ENCODE results near the gene MRC1. TPM values are rescaled to one million over a fixed set of nuclear protein-coding genes. Genes with fewer than 3 reads are reported as not detected.

The MRC1 gene
- total RNA-seq, 1 experiment from 2014 or later, result 0.37 TPM

DNA sequence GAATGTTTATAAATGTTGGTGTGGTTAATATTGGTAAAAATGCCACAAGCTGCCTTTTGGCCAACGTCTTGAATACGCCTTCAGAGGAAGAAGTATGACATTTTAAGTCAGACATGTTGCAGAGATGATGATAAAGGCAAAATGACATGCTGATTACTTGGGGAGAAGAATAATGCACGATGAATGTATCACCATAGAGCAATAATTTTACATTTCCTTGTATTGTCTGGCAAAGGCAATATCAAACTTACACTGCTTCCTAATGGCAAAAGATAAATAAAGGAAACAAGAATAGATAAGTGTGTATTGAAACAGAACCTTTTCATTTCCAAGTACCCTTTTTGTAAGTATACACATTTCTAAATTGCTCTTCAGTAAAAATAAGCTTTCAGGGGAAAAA lies 8.6 kb downstream of the MRC1 start (continued):
- no peak for TF ChIP-seq TCF7L2 (IDR thresholded peaks at IDR 0.05; ENCODE audit: borderline replicate concordance, extremely low read depth, insufficient read depth, insufficient read length)

DNA sequence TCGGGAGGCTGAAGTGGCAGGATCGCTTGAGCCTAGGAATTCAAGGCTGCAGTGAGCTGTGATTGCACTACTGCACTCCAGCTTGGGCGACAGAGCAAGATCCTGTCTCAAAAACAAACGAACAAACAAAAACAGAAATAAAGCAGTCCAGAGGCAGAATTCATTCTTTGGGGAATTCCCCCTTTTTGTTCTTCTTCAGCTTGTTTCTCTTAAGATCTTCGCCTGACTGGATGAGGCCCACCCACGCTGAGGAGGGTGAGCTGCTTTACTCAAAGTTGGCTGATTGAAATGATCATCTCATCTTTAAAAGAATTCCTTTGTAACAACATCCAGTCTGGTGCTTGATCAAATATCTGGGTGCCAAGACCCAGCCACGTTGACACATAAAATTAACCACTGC lies 10.7 kb downstream of the MRC1 start:
- Histone ChIP-seq H3K4me2 (ENCODE audit: low read length) (no peak overlapping the region), H3K4me1 (ENCODE audit: control insufficient read depth in 1 of 2, insufficient read depth in 2 of 2, low read length in 2 of 2) (no peaks in the 10 kb centered on the region), H4K20me1 (ENCODE audit: insufficient read depth) (no peaks in the 10 kb centered on the region), H3K9me2 (ENCODE audit: insufficient read depth) (no peaks in the 10 kb centered on the region), H3K79me2 (ENCODE audit: insufficient read depth, low read length) (no peaks in the 10 kb centered on the region), H3K9me3 (ENCODE audit: control insufficient read depth in 1 of 2, insufficient read depth in 1 of 2, low read depth in 1 of 2, low read length in 2 of 2) (no peaks in the 10 kb centered on the region), H3K27me3 (ENCODE audit: insufficient read depth, low read length) (0 out of 2 replicates have a peak, but pooled peaks cover 5% of the 10 kb centered on the region), H3K9ac (ENCODE audit: low read length) (no peak overlapping the region), H3K27ac (ENCODE audit: low read depth, low read length) (no peak overlapping the region), H3K36me3 (ENCODE audit: control insufficient read depth in 1 of 2, insufficient read depth in 2 of 2, low read length in 2 of 2) (no peaks in the 10 kb centered on the region), H2AFZ (ENCODE audit: low read depth, low read length, poor library complexity, severe bottlenecking) (no peak overlapping the region), H3K4me3 (replicated peaks in 1 of 2; ENCODE audit: low read depth in 1 of 2, low read length in 2 of 2) (no peak overlapping the region)
- no peak for TF ChIP-seq ZFX (IDR thresholded peaks at IDR 0.05)
- TF ChIP-seq EZH2phosphoT487 (IDR thresholded peaks at IDR 0.05; ENCODE audit: borderline replicate concordance), result no peak
- TF ChIP-seq, protein P1, sequence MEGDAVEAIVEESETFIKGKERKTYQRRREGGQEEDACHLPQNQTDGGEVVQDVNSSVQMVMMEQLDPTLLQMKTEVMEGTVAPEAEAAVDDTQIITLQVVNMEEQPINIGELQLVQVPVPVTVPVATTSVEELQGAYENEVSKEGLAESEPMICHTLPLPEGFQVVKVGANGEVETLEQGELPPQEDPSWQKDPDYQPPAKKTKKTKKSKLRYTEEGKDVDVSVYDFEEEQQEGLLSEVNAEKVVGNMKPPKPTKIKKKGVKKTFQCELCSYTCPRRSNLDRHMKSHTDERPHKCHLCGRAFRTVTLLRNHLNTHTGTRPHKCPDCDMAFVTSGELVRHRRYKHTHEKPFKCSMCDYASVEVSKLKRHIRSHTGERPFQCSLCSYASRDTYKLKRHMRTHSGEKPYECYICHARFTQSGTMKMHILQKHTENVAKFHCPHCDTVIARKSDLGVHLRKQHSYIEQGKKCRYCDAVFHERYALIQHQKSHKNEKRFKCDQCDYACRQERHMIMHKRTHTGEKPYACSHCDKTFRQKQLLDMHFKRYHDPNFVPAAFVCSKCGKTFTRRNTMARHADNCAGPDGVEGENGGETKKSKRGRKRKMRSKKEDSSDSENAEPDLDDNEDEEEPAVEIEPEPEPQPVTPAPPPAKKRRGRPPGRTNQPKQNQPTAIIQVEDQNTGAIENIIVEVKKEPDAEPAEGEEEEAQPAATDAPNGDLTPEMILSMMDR (IDR thresholded peaks at IDR 0.05 in 2 of 3, conservative IDR thresholded peaks at IDR 0.05 in 1 of 3; ENCODE audit: borderline replicate concordance in 1 of 3, insufficient read depth in 1 of 3, low read depth in 2 of 3, low read length in 2 of 3), result no peak
- TF ChIP-seq RAD21 (IDR thresholded peaks at IDR 0.05; ENCODE audit: low read depth), result no peak
- no peak for TF ChIP-seq EGR1 (IDR thresholded peaks at IDR 0.05; ENCODE audit: low read depth)
- TF ChIP-seq CBX3 (IDR thresholded peaks at IDR 0.05; ENCODE audit: low read depth), result no peak
- BruUV-seq (replicated peaks), result no TSS peak
- RAD21 ChIA-PET (ENCODE audit: low non-redundant PET in 1 of 2, low total read pairs in 2 of 2, uncharacterized antibody in 2 of 2, unreplicated experiment in 2 of 2), result no interaction called here
- DNase-seq (ENCODE audit: low read depth, low spot score) (no peak), ATAC-seq (no peak)
- CTCF ChIA-PET, result no interaction called here
- intact Hi-C loops (cut with micrococcal nuclease), result loop anchor here (5.0 kb wide), 1 partner anchor 57 kb away; no protein-coding TSS in a partner anchor
- POLR2A ChIA-PET, result no interaction called here

All from HCT116 (cell line).